GM18498 (cell line): ENCODE results near the gene SPTBN1.

ENCODE experiments used
- ATAC-seq: cut with Tn5 transposase; IDR thresholded peaks from one replicate; pipeline ENCODE4 v1.9.1; 2021; ENCODE audit warnings: mild to moderate bottlenecking, moderate library complexity; ENCODE audit not compliant: unreplicated experiment

The SPTBN1 gene

DNA sequence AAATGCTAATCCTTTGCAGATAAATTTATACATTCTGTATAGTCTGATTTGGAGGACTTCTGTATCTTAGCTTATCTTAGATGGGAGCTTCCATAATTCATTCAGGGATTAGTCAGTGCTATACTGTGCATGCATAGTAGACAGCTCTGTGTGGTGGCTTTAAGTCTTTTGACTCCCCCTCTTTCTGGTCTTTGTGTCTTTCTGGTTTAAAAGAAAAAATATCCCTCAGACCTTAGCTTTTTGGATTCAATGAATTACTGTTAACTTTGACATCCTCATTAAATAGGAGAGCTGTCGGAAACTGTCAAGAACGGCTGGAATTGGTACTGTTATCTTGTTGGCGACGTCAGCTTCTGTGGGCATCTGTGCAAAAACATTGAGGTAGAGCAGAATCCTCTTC lies 130.4 kb downstream of the SPTBN1 start:
- ATAC-seq, result no peak

- ATAC-seq, result no peak
Measured at GRCh38 chr2:54587171-54588016, 131.3 kb downstream of the SPTBN1 start.

- no peak for ATAC-seq
Measured at GRCh38 chr2:54588244-54588899, 132.2 kb downstream of the SPTBN1 start.

- ATAC-seq, result no peak
Measured at GRCh38 chr2:54589038-54589339, 132.9 kb downstream of the SPTBN1 start.

- ATAC-seq, result peak; percentile 37
Measured at GRCh38 chr2:54589340-54590215, 133.5 kb downstream of the SPTBN1 start.

DNA sequence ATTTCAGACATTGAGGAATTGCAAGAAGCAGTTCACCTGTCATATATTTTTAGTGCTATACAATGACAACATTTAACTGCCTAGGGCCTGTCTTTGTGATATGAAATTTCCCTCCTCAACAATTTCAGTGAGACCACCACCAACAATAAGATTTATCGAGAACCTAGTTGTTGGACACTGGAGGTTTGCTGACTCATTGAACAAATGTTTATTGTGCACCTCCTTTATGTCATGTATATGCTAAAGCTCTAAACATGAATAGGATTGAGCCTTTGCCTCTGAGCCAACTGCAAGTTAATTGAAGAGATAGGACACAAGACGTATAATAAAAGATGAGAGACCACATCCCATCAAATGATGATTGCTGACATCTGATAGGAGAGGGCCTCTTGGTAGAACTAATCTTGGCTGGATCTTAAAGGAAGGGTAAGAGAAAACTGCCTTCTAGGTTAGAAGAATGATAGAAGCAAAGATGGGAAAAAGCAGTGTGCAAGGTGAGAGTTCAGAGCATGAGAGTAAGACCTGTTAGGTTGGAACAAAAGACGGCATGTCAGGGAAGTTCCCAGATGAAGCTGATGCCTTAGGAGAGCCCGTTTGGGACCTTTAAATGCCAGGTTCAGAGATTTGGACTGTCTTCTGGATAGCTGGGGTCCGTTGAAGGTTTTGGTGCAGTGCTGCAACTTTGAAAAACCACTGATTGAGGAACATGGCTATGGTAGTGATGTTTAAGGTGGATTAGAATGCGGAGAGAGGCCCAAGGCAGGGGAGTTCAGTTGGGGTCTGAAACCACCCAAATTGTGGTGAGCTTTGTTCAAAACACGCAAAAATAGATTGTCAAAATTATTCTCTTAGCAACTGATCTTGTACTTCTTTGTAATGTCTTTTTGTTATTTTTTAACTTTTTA lies 134.3 kb downstream of the SPTBN1 start:
- ATAC-seq, result no peak

DNA sequence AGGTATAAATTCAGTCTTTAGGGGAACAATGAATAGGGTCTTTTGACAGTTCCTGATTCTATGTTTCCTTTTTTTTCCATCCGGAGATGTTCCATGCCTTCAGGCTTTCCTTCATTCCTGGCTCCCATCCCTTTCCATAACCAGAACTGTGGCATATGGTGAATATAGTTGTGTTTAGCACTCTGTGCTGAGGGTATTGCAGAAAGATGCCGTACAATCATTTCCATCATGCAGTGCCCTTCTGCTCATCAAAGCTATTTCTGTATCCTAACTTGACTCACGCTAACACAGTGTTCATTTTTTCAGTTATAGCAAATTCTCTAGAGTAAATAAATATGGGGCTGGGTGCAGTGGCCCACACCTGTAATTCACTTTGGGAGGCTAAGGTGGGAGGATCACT lies 135.4 kb downstream of the SPTBN1 start:
- ATAC-seq, result no peak

- no peak for ATAC-seq
Measured at GRCh38 chr2:54593249-54593648, 137.1 kb downstream of the SPTBN1 start.

GRCh38 chr2:54594048-54594447 lies 137.9 kb downstream of the SPTBN1 start:
- no peak for ATAC-seq

DNA sequence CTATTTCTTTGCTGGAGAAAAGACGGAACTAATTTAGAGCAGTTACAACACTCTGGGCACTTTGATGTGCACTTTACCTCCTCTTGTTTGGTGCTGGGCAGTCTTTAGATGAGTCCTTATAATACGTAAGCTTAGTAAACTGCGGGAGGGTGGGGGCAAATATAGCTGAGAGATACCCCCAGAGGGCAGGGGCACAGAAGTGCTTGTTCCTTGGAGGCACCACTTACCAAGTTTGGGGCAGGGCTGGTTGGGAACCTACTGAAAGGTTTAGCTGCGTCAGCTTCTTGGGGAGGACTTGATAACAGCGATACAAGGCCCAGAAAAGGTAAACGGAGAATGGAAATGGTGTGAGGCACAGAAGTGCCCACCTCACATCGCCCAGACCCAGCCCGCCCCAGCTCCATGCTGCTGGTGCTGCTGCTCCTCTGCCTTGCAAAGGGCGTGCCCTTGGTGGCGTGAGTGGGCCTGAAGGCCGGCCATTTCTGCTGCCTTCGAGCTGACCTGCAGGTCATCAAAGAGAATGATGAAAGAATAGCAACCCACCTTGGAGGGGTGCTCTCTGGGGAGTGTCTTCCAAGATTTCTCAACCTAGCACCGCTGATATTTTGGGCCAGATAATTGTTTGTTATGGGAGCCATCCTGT lies 139.2 kb downstream of the SPTBN1 start:
- no peak for ATAC-seq

GRCh38 chr2:54595999-54596902 lies 140.1 kb downstream of the SPTBN1 start:
- ATAC-seq, result no peak

DNA sequence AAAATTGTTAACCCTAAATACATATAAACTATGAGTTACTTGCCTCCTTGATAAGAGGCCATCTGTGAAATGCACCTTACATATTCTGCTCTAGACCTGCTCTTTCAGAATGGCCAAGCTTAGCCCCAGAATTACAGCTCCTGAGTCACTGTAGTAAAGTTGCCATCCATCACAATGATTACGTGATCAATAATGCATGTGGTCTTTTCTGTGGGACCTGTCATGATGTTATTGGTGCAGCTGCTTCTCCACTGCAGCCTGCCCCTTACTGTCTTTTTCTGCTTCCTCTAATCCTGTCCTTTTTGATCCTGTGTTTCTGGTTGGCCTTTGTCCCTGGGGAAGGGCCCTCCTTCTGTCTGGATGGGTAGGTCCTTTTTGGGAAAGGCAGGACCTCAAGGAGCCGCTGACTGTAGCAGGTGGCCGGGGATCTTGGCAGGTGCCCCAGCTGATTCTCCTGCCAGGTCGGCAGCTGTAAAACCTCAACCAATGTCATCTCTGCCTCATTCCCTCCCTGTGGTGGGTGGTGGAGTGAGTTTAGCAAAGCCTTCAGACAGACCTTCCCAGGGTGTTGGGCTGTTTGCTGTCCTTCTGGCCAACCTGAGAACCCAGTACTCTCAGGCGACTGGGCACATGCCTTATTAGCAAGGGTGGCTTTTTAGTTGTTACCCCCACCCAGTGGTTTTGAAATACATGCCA lies 141.2 kb downstream of the SPTBN1 start:
- ATAC-seq, result peak; percentile 52

- ATAC-seq, result no peak
Measured at GRCh38 chr2:54598347-54599325, 142.5 kb downstream of the SPTBN1 start.

- no peak for ATAC-seq
Measured at GRCh38 chr2:54599326-54599710, 143.2 kb downstream of the SPTBN1 start.

DNA sequence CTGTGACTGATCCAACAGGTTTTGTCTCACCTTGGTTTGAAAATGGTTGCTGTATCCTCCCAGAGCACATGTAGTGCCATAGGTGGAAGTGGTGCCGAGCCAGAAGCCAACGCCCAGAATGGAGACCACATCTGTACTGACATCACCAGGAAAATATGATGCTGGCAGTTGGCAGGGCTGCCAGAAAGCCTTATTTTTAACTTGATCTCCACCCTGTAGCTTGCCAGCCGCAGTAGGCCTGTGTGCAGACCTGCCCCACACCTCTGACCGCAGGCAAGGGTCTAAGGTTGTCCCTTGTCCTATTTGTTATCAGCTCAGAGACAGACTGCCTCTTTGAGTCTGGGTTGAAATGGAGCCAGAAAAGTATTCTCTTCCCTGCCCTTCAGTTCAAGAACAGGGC lies 143.8 kb downstream of the SPTBN1 start:
- ATAC-seq, result no peak

DNA sequence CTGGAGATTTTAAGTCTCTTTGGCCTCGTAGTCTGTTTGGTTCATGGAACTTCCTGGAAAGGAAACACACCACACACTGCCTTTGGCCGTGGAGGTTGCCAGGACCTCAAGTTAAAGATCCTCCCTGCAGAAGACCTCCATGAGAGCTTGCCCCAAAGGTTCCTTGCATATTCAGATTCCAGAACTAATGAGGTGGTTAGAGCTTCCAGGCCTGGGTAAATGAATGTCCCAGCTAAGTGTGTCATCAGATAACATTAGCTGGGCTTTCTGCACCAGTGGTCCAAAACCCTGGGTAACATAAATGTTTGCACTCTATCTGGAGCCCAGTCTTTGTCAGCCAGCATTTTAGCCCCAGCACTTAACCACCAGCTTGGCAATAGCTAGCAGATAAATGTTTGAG lies 145.2 kb downstream of the SPTBN1 start:
- ATAC-seq, result no peak

DNA sequence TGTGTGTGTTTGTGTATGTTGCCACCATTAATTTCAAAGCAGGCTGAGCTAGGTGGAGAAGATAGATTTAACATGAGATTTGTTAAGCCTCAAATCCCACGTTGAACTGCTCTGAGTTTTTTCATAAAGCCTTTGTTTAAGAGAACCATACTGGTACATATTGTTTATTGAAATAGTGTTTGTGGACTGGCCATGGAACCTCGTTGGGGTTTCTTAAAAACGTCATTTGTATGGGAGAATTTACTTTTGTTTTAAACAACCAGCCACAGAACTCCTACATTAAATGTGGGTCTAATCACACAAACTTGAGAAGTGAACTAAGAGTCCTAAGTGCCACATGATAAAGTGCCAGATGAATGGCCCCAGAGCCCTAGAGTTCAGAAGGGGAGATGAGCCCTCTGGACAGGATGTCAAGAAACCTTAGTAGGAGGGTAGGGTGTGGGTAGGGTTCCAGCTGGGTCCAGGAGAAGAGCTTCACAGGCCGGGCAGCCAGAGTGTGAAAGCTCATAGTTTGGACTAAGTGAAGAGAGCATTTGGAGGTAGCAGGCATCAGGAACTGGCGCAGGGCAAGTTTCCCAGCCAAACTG lies 146.7 kb downstream of the SPTBN1 start:
- ATAC-seq, result no peak
